DMS 273 treated with DMSO at 0.1 percent for 48 hours (cell line): ENCODE results near the gene DKKL1.

ENCODE experiments used
- DNase-seq: peaks from one replicate; lab custom pipeline; 2025; lab: John Stamatoyannopoulos, UW

Gene DKKL1

GRCh38 chr19:49338023-49338677 lies 25.5 kb upstream of the DKKL1 start:
- no peak for DNase-seq

DNA sequence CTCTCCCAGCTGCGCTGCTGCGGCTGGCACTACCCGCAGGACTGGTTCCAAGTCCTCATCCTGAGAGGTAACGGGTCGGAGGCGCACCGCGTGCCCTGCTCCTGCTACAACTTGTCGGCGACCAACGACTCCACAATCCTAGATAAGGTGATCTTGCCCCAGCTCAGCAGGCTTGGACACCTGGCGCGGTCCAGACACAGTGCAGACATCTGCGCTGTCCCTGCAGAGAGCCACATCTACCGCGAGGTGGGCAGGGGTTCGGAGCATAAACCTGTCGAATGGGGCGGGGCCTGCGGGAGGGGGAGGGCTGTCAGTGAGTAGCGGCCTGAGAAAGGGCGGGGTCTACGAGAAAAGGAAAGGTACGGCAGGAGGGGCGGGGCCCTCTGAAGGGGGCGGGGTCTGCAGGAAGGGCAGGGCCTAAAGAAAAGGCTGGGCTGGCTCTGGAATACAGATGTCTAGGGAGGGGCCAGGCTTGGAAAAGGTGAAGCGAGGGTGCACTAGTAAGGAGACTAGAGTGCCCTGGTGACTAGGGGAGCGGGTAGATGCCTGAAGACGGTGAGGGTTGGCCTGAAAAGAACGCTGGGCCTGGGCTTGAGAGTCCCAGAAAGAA lies 24.9 kb upstream of the DKKL1 start:
- DNase-seq, result no peak

DNA sequence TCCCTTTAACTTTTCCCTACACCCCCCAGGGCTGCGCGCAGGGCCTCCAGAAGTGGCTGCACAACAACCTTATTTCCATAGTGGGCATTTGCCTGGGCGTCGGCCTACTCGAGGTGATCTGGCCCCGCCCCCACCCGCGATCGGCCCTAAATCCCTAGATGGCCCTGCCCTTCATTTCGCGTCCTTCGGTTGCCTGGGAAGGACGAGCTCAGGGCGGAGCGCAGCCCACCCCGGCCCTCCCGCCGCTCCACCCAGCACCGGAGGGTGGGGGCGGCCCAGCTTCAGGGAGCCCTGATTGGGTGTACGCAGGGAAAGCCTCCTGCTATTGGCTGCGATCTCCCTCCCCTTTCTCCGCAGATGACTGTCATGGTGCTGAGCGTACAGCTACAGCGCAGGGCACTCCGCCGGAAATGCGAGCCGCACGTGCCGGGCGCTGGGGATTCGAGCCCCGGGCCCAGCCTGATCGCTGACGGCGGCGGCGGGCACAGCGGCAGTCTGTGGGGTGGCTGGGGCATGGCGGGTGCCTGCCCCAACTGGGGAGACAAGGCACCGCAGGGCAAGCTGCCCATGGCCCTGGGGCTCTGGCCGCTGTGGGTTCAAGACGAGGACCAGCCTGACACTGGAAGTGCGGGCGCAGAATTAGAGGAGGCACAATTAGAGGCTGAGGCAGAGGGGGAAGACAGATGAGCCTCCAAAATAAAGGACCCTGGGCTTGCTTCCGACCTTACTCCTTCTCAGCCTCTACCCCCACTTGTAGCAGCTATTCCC lies 24.2 kb upstream of the DKKL1 start:
- no peak for DNase-seq

DNA sequence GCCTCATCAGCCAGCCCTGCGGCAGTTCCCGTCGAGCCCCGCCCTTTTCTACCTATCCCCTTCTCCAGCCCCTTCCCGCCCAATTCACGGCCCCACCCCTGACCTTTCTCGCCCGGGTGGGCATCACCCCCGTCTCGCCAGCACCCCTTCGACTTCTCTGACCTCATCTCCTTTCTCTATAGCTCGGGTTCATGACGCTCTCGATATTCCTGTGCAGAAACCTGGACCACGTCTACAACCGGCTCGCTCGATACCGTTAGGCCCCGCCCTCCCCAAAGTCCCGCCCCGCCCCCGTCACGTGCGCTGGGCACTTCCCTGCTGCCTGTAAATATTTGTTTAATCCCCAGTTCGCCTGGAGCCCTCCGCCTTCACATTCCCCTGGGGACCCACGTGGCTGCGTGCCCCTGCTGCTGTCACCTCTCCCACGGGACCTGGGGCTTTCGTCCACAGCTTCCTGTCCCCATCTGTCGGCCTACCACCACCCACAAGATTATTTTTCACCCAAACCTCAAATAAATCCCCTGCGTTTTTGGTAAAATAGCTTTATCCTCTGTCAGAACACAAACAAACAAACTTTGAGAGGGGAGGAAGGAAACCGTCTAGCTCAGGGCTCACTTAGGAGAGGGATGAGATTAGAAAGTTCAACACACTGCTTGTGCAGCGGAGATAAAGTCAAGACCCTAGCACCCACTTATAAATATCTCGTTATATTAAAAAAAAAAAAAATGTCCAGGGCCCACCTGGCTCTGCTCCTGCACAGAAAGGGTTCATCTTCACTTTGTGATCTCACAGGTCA lies 23.4 kb upstream of the DKKL1 start:
- DNase-seq, result no peak

GRCh38 chr19:49340865-49341718 lies 22.6 kb upstream of the DKKL1 start:
- DNase-seq, result no peak

GRCh38 chr19:49342291-49342721 lies 21.4 kb upstream of the DKKL1 start:
- DNase-seq, result no peak

DNA sequence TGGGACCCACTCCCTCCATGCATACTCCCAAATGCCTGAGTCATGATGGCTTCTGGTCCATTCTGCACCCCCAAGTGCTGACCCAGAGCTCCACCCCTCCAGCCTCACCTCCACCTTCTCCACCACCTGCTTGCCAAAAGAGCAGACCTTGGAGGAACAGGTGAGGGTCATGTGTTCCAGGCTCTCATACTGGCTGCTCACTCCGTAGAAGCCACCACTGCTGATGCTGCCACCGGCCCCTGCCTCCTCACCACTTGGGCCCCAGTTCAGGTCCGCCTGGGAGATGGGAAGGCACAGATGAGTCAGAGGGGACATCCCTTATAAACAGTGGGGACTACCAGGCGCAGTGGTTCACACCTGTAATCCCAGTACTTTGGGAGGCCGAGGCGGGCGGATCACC lies 20.6 kb upstream of the DKKL1 start:
- DNase-seq, result no peak

DNA sequence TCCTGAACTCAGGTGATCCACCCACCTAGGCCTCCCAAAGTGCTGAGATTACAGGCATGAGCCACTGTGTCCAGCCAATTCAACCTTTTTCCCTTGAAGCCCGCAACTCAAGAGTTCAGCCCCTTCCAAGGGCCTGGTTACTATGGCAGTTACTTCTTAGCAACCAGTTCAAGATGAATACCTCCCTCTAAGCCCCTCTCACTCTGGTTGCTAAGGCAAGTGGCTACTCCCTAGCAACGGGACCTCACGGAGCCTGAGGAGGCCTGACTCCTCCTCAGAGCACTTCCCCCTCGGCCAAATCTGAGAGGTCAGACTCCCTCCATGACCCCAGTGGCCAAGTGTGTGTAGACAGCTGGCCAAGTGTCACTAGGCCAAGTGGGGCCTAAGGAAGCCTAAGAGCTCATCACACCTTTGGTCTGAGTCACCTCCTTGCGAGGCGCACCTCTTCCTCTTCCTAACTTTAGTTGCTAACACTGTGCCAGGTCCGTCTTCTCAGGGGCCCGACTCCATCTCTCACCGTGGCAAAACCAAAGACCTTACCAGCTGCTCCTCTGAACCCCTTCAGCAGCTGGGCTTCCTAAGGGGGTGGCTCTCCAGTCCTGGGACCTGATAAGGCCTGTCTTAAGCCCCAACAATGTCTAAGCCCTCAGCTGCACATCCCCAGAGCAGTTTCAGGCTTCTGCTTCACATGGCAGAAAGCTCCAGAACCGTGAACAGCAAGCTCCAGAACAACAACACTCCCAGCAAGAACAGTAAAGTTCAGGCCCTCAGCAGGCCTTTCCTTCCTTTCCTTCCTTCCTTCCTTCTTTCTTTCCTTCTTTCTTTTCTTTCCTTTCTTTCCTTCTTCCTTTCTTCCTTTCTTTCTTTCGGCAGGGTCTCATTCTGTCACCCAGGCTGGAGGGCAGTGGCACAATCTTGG lies 18.9 kb upstream of the DKKL1 start:
- no peak for DNase-seq

DNA sequence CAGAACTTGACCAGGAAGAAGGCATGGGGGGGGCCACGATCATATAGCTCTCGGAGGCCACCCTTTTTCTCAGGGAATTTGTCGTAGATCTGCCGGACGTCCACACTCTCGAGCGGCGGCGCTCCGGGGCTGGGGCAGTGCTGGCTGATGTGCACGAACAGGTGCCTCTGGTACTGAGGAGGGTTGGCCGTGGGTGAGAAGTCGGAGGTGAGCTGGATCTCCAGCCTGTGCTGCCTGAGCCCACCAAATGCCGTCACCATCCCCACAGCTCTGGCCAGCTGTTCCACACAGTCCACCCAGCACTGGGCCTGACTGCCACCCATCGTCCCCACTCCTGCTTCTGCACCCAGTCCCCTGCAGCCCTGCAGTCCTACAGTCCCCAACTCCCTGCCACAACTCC lies 16.5 kb upstream of the DKKL1 start:
- no peak for DNase-seq

DNA sequence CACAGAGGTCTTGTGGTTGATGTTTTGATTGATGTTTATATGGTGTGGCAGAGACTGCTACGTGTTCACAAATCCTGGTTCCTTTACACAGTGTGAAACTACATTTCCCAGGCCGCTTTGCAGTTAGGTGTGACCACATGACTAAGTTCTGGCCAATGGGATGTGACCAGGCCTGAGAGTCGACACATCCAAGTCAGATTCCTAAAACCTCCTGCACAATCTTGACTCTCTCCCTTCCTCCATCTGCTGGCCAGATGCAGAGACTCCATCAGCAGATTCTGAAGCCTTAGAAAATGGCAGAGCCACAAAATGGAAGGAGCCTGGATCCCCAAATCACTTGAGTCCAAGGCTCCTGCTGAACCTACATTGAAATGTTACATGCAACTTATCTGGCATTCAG lies 15.8 kb upstream of the DKKL1 start:
- peak; percentile 49 for DNase-seq

DNA sequence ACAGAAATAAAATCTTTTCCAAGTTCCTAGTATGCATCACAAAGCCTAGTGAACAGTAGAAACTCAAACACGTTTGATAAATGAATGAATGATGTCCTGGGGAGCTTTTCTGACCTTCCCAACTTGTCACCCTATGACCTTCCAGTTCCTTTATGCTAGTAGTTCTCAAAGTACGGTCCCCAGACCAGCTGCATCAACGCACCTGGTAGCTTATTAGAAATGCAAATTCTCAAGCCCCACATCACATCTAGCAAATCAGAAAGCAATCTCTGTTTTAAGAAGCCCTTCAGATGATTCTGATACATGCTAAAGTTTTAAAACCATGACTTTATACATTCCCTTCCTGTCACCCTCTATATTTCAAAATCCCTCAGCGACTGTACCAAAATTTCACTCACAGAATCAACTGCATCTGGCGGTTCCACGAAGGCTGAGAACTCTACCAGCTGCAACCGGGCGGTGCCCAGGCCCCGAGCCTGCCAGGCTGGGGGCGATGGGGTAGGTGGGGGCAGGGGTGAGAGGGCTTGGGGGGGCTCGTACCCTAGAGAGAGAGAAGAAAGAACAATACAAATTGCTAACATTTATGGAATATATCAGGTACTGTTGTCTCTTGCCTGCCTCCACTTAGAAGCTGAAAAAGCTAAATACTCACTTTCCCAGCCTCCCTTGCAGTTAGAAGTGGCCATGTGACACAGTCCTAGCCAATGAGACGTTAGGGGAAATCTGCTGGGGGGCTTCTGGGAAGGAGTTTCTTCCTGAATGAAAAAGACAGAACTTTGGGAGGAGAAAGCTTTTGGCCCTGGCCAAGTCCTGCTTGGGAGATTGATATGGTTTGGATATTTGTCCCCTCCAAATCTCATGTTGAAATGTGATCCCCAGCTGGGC lies 15.1 kb upstream of the DKKL1 start:
- no peak for DNase-seq

DNA sequence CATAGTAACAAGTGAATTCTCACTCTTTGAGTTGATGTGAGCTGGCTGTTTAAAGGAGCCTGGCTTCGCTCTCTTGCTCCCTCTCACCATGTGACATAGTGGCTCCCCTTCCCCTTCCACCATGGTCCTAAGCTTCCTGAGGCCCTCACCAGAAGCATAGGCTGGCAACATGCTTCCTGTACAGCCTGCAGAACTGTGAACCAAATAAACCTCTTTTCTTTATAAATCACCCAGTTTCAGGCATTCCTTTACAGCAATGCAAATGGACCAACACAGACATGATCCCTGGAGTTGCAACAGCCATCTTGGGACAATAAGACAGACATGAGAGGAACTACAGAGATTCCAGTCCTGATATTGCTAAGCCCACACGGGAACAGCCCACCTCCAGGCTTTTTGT lies 14.1 kb upstream of the DKKL1 start:
- DNase-seq, result no peak

DNA sequence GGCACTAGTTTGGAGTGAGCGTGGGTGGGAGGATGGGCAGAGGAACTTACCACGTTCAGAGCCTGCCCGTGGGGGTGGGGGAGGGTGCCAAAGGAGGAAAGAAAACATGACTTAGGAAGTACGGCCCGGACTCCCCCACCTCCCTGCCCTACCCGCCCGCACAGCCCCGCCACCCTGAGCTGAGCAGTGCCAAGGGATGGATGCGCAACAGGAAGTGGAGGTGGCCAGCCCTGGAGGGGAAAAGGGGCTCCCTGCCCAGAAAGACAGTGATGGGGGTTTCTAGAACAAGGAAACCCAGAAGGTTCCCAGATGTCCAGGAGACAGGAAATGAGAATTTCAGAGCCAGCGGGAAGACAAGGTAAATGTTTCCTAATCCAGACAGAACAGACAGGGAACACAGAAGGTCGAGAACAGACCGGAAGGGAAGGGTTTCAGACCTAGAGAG lies 7.7 kb upstream of the DKKL1 start:
- no peak for DNase-seq

- no peak for DNase-seq
These were observed 7.3 kb upstream of the DKKL1 start for GRCh38 chr19:49356382-49356781.

GRCh38 chr19:49357186-49357585 lies 6.5 kb upstream of the DKKL1 start:
- no peak for DNase-seq

- DNase-seq, result no peak
These were observed 3.5 kb upstream of the DKKL1 start for GRCh38 chr19:49359851-49360820.

GRCh38 chr19:49361438-49362047 lies 2.1 kb upstream of the DKKL1 start:
- peak; percentile 4 for DNase-seq
